Measurements from ENCODE around the gene ELFN1.

ELFN1 gene

DNA sequence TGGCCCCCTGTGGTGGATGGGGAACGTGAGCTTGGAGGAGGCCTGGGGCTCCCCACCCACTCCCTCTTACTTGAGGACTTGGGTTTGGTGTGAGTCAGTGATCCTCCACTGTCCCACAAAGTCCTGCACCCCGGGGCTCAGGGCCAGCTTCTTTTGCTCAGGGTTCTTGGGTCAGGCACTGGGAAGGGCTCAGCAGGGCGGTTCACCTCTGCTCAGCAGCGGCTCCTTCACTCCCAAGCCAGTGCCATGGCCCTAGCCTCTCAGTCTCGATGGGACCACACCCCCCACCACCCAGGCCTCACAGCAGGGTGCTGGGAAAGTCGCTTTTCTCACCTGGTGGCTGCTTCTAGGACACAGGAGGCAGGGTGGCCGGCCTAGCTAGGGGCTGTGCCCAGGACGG lies 59.1 kb downstream of the ELFN1 start:
- no peak overlapping the region for H3K4me3 ChIP-seq (ENCODE audit: low read depth, low read length)
- ChIA-PET CTCF (interaction anchor here (1.3 to 1.4 kb wide), 2 partner anchors 12 to 19 kb away, joined by 3 to 4 read pairs; no protein-coding TSS in a partner anchor), POLR2A (no interaction called here)
- DNase-seq (ENCODE audit: low read depth, low spot score), result no peak
- TF ChIP-seq, protein P1, sequence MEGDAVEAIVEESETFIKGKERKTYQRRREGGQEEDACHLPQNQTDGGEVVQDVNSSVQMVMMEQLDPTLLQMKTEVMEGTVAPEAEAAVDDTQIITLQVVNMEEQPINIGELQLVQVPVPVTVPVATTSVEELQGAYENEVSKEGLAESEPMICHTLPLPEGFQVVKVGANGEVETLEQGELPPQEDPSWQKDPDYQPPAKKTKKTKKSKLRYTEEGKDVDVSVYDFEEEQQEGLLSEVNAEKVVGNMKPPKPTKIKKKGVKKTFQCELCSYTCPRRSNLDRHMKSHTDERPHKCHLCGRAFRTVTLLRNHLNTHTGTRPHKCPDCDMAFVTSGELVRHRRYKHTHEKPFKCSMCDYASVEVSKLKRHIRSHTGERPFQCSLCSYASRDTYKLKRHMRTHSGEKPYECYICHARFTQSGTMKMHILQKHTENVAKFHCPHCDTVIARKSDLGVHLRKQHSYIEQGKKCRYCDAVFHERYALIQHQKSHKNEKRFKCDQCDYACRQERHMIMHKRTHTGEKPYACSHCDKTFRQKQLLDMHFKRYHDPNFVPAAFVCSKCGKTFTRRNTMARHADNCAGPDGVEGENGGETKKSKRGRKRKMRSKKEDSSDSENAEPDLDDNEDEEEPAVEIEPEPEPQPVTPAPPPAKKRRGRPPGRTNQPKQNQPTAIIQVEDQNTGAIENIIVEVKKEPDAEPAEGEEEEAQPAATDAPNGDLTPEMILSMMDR (IDR thresholded peaks at IDR 0.05; ENCODE audit: insufficient read depth, low read length, missing control alignments), result no peak

- no peak for DNase-seq (ENCODE audit: low read depth, low spot score)
- TF ChIP-seq, protein P1 (IDR thresholded peaks at IDR 0.05; ENCODE audit: insufficient read depth, low read length, missing control alignments), result no peak
- no peak overlapping the region for H3K4me3 ChIP-seq (ENCODE audit: low read depth, low read length)
- CTCF ChIA-PET, result interaction anchor here (1.4 kb wide), 1 partner anchor 12 kb away, joined by 3 read pairs; no protein-coding TSS in a partner anchor
- POLR2A ChIA-PET, result no interaction called here
Observed at GRCh38 chr7:1729773-1730172, 59.7 kb downstream of the ELFN1 start.

DNA sequence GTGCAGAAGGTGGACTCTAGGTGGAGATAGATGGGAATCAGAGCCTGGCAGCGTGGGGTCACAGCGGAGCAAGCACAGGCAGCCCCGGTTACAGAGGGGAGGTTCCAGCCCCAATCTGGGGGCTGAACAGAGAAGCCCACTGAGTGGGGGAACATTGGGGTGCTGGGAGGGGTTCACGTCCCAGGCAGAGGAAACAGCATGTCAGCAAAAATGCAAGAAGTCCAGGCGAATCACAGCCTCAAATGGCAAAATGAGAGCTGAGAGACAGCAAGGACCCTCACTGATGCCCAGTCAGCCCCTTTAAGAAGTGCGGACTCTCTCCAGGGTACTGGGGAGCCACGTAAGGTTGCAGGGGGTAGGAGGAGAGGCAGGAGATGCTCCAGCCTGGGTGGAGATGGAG lies 62.0 kb downstream of the ELFN1 start:
- ChIA-PET POLR2A (no interaction called here), CTCF (no interaction called here)

GRCh38 chr7:1732645-1733044 lies 62.6 kb downstream of the ELFN1 start:
- no peak for DNase-seq (ENCODE audit: low read depth, low spot score)
- TF ChIP-seq, protein P1 (IDR thresholded peaks at IDR 0.05; ENCODE audit: insufficient read depth, low read length, missing control alignments), result no peak
- CTCF ChIA-PET, result no interaction called here
- H3K4me3 ChIP-seq (ENCODE audit: low read depth, low read length), result no peak overlapping the region
- POLR2A ChIA-PET, result no interaction called here

More for the DNA sequence above, 62.0 kb downstream of the ELFN1 start:
- no peak for DNase-seq (ENCODE audit: low read depth, low spot score)
- H3K4me3 ChIP-seq (ENCODE audit: low read depth, low read length), result no peak overlapping the region
- TF ChIP-seq, protein P1 (IDR thresholded peaks at IDR 0.05; ENCODE audit: insufficient read depth, low read length, missing control alignments), result no peak

GRCh38 chr7:1733206-1733907 lies 63.3 kb downstream of the ELFN1 start:
- CTCF ChIA-PET, result no interaction called here
- POLR2A ChIA-PET, result no interaction called here
- H3K4me3 ChIP-seq (ENCODE audit: low read depth, low read length), result no peak overlapping the region
- TF ChIP-seq, protein P1 (IDR thresholded peaks at IDR 0.05; ENCODE audit: insufficient read depth, low read length, missing control alignments), result no peak
- no peak for DNase-seq (ENCODE audit: low read depth, low spot score)

DNA sequence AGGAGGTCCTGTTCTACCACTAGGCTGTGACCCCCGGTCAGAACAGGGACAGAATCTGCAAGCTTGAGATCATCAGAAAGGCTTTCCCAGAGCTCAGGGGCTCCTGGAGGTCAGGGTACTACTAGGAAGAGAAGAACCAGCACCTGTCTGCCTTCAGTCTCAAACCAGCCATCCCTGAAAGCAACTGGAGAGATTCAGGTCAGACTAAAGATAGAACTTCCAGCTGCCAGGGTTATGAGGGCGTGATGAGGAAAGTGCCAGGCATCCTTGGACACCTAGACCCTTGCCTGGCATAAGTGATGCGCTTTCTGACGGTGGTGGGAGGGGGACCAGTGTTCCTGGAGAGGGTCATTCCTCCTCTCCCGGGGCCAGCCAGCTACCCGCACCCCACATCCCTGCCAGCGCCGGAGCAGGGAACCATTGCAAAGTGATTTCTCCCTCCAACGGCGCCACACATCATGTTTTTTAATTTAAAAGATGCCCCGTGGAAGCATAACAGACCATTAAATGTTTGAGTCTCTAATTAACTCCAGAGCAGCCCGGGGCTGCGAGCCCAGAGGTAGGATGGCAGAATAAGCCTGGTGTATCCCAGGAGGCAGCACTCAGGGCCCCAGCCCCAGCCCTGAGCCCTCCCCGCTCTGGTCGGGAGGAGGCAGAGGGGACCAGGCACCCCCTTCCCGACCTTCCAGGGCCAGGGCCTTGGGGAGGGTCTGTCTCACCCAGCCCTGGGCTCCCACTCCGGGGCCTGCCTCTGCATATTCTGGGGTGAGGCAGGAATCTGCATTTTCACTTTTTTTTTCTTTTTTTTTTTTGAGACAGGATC lies 64.0 kb downstream of the ELFN1 start:
- TF ChIP-seq, protein P1 (IDR thresholded peaks at IDR 0.05; ENCODE audit: insufficient read depth, low read length, missing control alignments), result no peak
- ChIA-PET POLR2A (no interaction called here), CTCF (no interaction called here)
- no peak overlapping the region for H3K4me3 ChIP-seq (ENCODE audit: low read depth, low read length)
- DNase-seq (ENCODE audit: low read depth, low spot score), result no peak
